Common myeloid progenitor, CD34-positive (primary cell): ENCODE results near the gene PKMYT1.
"Not testable (repeated sequence)": the region's sequence is repeated elsewhere in the genome, so short reads cannot be mapped to it uniquely, and the experiment has no call there.

ENCODE experiments used
- CTCF ChIA-PET: fragments of 350-600 bp; sonication (Branson Sonifier 250); formaldehyde crosslinking; loops from one replicate; lab custom pipeline; 2021; ENCODE audit warnings: antibody characterized with exemption; lab: Charles Lee
- POLR2A ChIA-PET: fragments of 350-600 bp; sonication (Branson Sonifier 250); formaldehyde crosslinking; loops from one replicate; lab custom pipeline; 2021; ENCODE audit warnings: antibody characterized with exemption; lab: Charles Lee
- DNase-seq, 3 donors: peaks; one replicate each; pipeline versions ENCODE4 v3.0.0 to v3.0.0-alpha.2; 2013
- H3K27ac ChIP-seq, 2 experiments: 1 replicate in 1 of 2; 2 replicates in 1 of 2; pipeline ENCODE4 v1.7.0; 2013; ENCODE audit warnings: inconsistent platforms in 2 of 2, low read length in 2 of 2, mild to moderate bottlenecking in 2 of 2, low read depth in 1 of 2, moderate library complexity in 1 of 2; ENCODE audit not compliant: severe bottlenecking in 2 of 2, insufficient read depth in 1 of 2, poor library complexity in 1 of 2
- H3K27me3 ChIP-seq, 5 experiments: replicated peaks in 2 of 5; 1 replicate in 3 of 5; 2 replicates in 2 of 5; pipeline versions ENCODE4 v1.6.1 to v1.7.0; 2013; ENCODE audit warnings: low read length in 4 of 5, mild to moderate bottlenecking in 2 of 5, moderate library complexity in 2 of 5, inconsistent platforms in 1 of 5; ENCODE audit not compliant: insufficient read depth in 5 of 5, control insufficient read depth in 4 of 5
- H3K36me3 ChIP-seq, 4 experiments: 1 replicate in 2 of 4; 2 replicates in 2 of 4; pipeline versions ENCODE4 v1.6.1 to v1.7.0; 2013; ENCODE audit warnings: low read length in 3 of 4, control low read depth in 1 of 4, mild to moderate bottlenecking in 1 of 4; ENCODE audit not compliant: control insufficient read depth in 4 of 4, insufficient read depth in 4 of 4
- H3K4me1 ChIP-seq, 4 experiments: 1 replicate in 3 of 4; 2 replicates in 1 of 4; pipeline versions ENCODE4 v1.6.1 to v1.7.1; 2013; ENCODE audit warnings: low read length in 3 of 4, mild to moderate bottlenecking in 3 of 4, control low read depth in 1 of 4, inconsistent platforms in 1 of 4, moderate library complexity in 1 of 4; ENCODE audit not compliant: control insufficient read depth in 4 of 4, insufficient read depth in 4 of 4; ENCODE audit errors: control extremely low read depth in 1 of 4
- H3K4me3 ChIP-seq, 7 experiments: 1 replicate in 4 of 7; 2 replicates in 3 of 7; pipeline versions ENCODE4 v1.5.1 to v1.7.0; 2013; ENCODE audit warnings: mild to moderate bottlenecking in 7 of 7, low read length in 6 of 7, moderate library complexity in 6 of 7, inconsistent platforms in 2 of 7, low read depth in 2 of 7, control low read depth in 1 of 7; ENCODE audit not compliant: insufficient read depth in 4 of 7, control insufficient read depth in 1 of 7; ENCODE audit errors: extremely low read depth in 1 of 7
- H3K9me3 ChIP-seq, 5 experiments: 1 replicate in 4 of 5; 2 replicates in 1 of 5; pipeline versions ENCODE4 v1.6.1 to v1.7.1; 2013; ENCODE audit warnings: low read length in 4 of 5, mild to moderate bottlenecking in 2 of 5, inconsistent platforms in 1 of 5, low read depth in 1 of 5, moderate library complexity in 1 of 5; ENCODE audit not compliant: control insufficient read depth in 4 of 5, insufficient read depth in 2 of 5; ENCODE audit errors: control extremely low read depth in 1 of 5
- WGBS: methylation state at CpG from one replicate; pipeline ENCODE4 v1.1.5; 2013; ENCODE audit not compliant: insufficient coverage; 5-methylcytosine and 5-hydroxymethylcytosine counted together

The PKMYT1 gene

GRCh38 chr16:2931231-2931914 is 48.9 kb downstream of the PKMYT1 start:
- WGBS, result 90% methylated on average over 10 of the region's 13 CpGs
- DNase-seq, H3K4me3 ChIP-seq, H3K27ac ChIP-seq, H3K4me1 ChIP-seq, H3K27me3 ChIP-seq, POLR2A ChIA-PET, H3K9me3 ChIP-seq: not testable (repeated sequence)
- H3K36me3 ChIP-seq, result peaks cover 0 to 47% (median 27%) of the 10 kb centered on the region in 4 experiments
- CTCF ChIA-PET, result interaction anchor here (1.6 kb wide), 1 partner anchor 92 kb away, joined by 4 read pairs; no protein-coding TSS in a partner anchor

DNA sequence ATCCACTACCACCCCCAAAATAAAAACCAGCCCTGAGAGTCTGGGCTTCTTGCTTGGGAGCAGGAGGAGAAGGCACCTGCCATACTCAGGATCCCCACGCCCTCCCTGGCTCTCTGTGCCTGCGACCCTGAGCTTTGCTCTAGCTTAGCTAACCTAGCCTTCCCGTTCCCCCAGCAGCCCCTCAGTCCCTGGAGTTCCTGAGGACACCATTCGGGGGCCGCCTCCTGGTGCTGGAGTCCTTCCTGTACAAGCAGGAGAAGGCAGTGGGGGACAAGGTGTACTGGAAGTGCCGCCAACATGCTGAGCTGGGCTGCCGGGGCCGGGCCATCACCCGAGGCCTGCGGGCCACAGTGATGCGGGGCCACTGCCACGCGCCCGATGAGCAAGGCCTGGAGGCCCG is 50.0 kb downstream of the PKMYT1 start:
- 98% methylated on average over 14 of the region's 15 CpGs for WGBS
- ChIA-PET POLR2A (no interaction called here), CTCF (interaction anchor here (1.6 to 2.2 kb wide), 2 partner anchors 10 to 91 kb away, joined by 4 to 11 read pairs; no protein-coding TSS in a partner anchor)
- DNase-seq, result no peak
- no peaks in the 10 kb centered on the region for H3K9me3 ChIP-seq
- H3K36me3 ChIP-seq, result peaks cover 0 to 40% (median 23%) of the 10 kb centered on the region in 4 experiments
- H3K27ac ChIP-seq, result no peak overlapping the region
- H3K4me3 ChIP-seq, result no peak overlapping the region
- H3K4me1 ChIP-seq, result peaks cover 0 to 6% (median 5%) of the 10 kb centered on the region in 4 experiments
- H3K27me3 ChIP-seq, result no peaks in the 10 kb centered on the region

GRCh38 chr16:2929693-2930092 is 50.6 kb downstream of the PKMYT1 start:
- H3K27me3 ChIP-seq, result no peaks in the 10 kb centered on the region
- no peak for DNase-seq
- H3K4me1 ChIP-seq, result peaks cover 0 to 7% (median 5%) of the 10 kb centered on the region in 4 experiments
- peaks cover 0 to 37% (median 22%) of the 10 kb centered on the region in 4 experiments for H3K36me3 ChIP-seq
- ChIA-PET CTCF (interaction anchor here (1.6 to 2.2 kb wide), 2 partner anchors 10 to 90 kb away, joined by 4 to 11 read pairs; no protein-coding TSS in a partner anchor), POLR2A (no interaction called here)
- no peak overlapping the region for H3K4me3 ChIP-seq
- no peaks in the 10 kb centered on the region for H3K9me3 ChIP-seq
- 98% methylated on average over 13 of the region's 14 CpGs for WGBS
- no peak overlapping the region for H3K27ac ChIP-seq

- no peak for DNase-seq
- no peaks in the 10 kb centered on the region for H3K27me3 ChIP-seq
- H3K9me3 ChIP-seq, result no peaks in the 10 kb centered on the region
- CTCF ChIA-PET, result interaction anchor here (2.2 kb wide), 1 partner anchor 11 kb away, joined by 11 read pairs; no protein-coding TSS in a partner anchor
- H3K27ac ChIP-seq, result no peak overlapping the region
- POLR2A ChIA-PET, result no interaction called here
- WGBS, result 95% methylated on average over 11 of the region's 11 CpGs
- H3K36me3 ChIP-seq, result peaks cover 0 to 32% (median 18%) of the 10 kb centered on the region in 4 experiments
- H3K4me1 ChIP-seq, result peaks cover 0 to 7% (median 5%) of the 10 kb centered on the region in 4 experiments
- no peak overlapping the region for H3K4me3 ChIP-seq
These were observed 51.5 kb downstream of the PKMYT1 start for GRCh38 chr16:2928796-2929195.

DNA sequence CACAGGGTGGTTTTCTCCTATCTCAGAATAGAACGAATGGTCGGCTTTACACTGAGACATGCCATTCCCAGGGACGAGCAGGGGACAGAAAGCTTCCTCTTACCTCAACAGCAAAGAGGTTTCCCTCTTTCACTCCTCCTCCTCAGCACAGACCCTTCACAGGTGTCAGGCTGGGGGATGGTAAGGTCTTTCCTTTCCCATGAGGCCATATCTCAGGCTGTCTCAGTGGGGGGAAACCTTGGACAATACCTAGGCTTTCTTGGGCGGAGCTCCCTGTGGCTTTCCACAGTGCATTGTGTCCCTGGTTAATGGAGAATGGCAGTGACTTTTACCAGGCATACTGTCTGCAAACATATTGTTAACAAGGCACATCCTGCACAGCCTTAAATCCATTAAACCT is 52.1 kb downstream of the PKMYT1 start:
- POLR2A ChIA-PET, H3K27ac ChIP-seq, H3K4me1 ChIP-seq, H3K9me3 ChIP-seq, DNase-seq, H3K4me3 ChIP-seq, H3K27me3 ChIP-seq, CTCF ChIA-PET: not testable (repeated sequence)
- 80% methylated on average over 3 of the region's 4 CpGs for WGBS
- peaks cover 0 to 26% (median 15%) of the 10 kb centered on the region in 4 experiments for H3K36me3 ChIP-seq

- POLR2A ChIA-PET, result no interaction called here
- 15% methylated on average over 12 of the region's 19 CpGs for WGBS
- Histone ChIP-seq H3K9me3 (no peaks in the 10 kb centered on the region), H3K4me1 (peaks cover 0 to 7% (median 5%) of the 10 kb centered on the region in 4 experiments), H3K27ac (no peak overlapping the region), H3K36me3 (peaks cover 0 to 27% (median 19%) of the 10 kb centered on the region in 4 experiments), H3K4me3 (peak overlapping the region in 1 of 7 experiments; percentile 61), H3K27me3 (no peaks in the 10 kb centered on the region)
- CTCF ChIA-PET, result interaction anchor here (0.5 to 1.8 kb wide), 24 partner anchors 8 to 619 kb away, joined by 3 to 11 read pairs (median 4); no protein-coding TSS in a partner anchor
- DNase-seq, result peak; percentile 90 to 92 (median 91)
These were observed 53.1 kb downstream of the PKMYT1 start for GRCh38 chr16:2927010-2927646.

DNA sequence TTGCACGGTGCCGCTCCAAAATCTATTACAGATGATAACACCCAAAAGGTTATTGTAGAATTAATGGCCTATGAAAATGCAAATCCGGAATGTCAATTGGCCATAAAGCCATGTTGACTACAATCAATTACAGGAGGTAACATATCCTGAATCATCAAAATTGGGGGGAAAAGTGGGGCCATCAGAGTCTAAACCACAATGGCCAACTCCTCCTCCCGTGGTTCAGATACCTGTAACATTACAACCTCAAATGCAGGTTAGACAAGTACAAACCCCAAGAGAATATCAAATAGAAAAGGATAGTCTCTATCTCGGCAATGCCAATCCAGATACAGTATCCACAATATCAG is 53.6 kb downstream of the PKMYT1 start:
- 50% methylated on average over 1 of the region's 5 CpGs for WGBS
- CTCF ChIA-PET, result interaction anchor here (0.6 to 1.8 kb wide), 21 partner anchors 8 to 620 kb away, joined by 3 to 11 read pairs (median 4); no protein-coding TSS in a partner anchor
- no peak overlapping the region for H3K27ac ChIP-seq
- POLR2A ChIA-PET, result no interaction called here
- no peaks in the 10 kb centered on the region for H3K9me3 ChIP-seq
- peak overlapping the region in 1 of 7 experiments; percentile 61 for H3K4me3 ChIP-seq
- H3K36me3 ChIP-seq, result peaks cover 0 to 27% (median 20%) of the 10 kb centered on the region in 4 experiments
- no peak for DNase-seq
- H3K27me3 ChIP-seq, result no peaks in the 10 kb centered on the region
- peaks cover 0 to 7% (median 5%) of the 10 kb centered on the region in 4 experiments for H3K4me1 ChIP-seq
